Mucosa of descending colon (tissue), 3 donors: ENCODE results near the gene SLC38A1. TPM values are rescaled to one million over a fixed set of nuclear protein-coding genes. Genes with fewer than 3 reads are reported as not detected.

Experiments
- ATAC-seq: fragments of 200-7000 bp; cut with Tn5 transposase; one replicate; pipeline ENCODE4 v1.9.1; 2020; ENCODE audit warnings: mild to moderate bottlenecking, moderate library complexity
- DNase-seq, 3 donors: peaks; one replicate each; pipeline ENCODE4 v3.0.0-alpha.2; 2020
- H3K36me3 ChIP-seq: fragments of 200-600 bp; one replicate; pipeline ENCODE4 v1.8.0; 2021; ENCODE audit warnings: low read depth, mild to moderate bottlenecking
- H3K4me1 ChIP-seq: fragments of 200-600 bp; one replicate; pipeline ENCODE4 v1.8.0; 2021; ENCODE audit warnings: low read depth, mild to moderate bottlenecking
- H3K4me3 ChIP-seq: fragments of 200-600 bp; one replicate; pipeline ENCODE4 v1.8.0; 2021; ENCODE audit warnings: mild to moderate bottlenecking
- H3K9me3 ChIP-seq: fragments of 200-600 bp; one replicate; pipeline ENCODE4 v1.8.0; 2021; ENCODE audit warnings: mild to moderate bottlenecking
- intact Hi-C, 2 donors: fragments of 100-400 bp; cut with DNase I in 1 of 2; cut with micrococcal nuclease in 1 of 2; formaldehyde crosslinking; loops; one replicate each; pipeline versions ENCODE4 v1.11.0 to v1.11.1; 2022; cut with DNase I, micrococcal nuclease
- long read RNA-seq, 2 donors: library from polyadenylated mRNA; unstranded; transcript quantifications; one replicate each; pipeline ENCODE4 v2.0.0, GENCODE V29; 2019 to 2021
- total RNA-seq, 3 donors: library from RNA; stranded (reverse); fragmentation: NEBNext Ultra II Directional in 2 of 3; extraction: Animal tissue kit (Norgen Biotek cat#: 25700) in 2 of 3; gene quantifications; one replicate each; pipeline versions ENCODE4 v1.2.1 to v1.2.4, GENCODE V29; 2021 to 2023
- TF ChIP-seq, protein P1 (sequence below): fragments of 200-600 bp; IDR thresholded peaks from one replicate; pipeline ENCODE4 v1.8.0; 2022; ENCODE audit warnings: antibody characterized with exemption, mild to moderate bottlenecking
- donor health status: DM: no; HTN: no; CAD: no; lungs with moderate emphysema.
- donor health status: DM: no; HTN: no; CAD: no.
- donor health status: DM: no; HTN: yes; CAD: no.

The SLC38A1 gene
- total RNA-seq: 100 to 1,000 TPM; 116 to 157 (median 132) TPM
- long read RNA-seq, donor 1, full-length matches to known transcripts: 44 of 99 reads
- long read RNA-seq, donor 1, partial matches to known transcripts: 3 of 99 reads
- long read RNA-seq, donor 1, other reads (novel, unspliced or antisense): 52 of 99 reads
- long read RNA-seq, donor 2, full-length matches to known transcripts: 7 of 24 reads
- long read RNA-seq, donor 2, partial matches to known transcripts: 10 of 24 reads
- long read RNA-seq, donor 2, other reads (novel, unspliced or antisense): 7 of 24 reads

DNA sequence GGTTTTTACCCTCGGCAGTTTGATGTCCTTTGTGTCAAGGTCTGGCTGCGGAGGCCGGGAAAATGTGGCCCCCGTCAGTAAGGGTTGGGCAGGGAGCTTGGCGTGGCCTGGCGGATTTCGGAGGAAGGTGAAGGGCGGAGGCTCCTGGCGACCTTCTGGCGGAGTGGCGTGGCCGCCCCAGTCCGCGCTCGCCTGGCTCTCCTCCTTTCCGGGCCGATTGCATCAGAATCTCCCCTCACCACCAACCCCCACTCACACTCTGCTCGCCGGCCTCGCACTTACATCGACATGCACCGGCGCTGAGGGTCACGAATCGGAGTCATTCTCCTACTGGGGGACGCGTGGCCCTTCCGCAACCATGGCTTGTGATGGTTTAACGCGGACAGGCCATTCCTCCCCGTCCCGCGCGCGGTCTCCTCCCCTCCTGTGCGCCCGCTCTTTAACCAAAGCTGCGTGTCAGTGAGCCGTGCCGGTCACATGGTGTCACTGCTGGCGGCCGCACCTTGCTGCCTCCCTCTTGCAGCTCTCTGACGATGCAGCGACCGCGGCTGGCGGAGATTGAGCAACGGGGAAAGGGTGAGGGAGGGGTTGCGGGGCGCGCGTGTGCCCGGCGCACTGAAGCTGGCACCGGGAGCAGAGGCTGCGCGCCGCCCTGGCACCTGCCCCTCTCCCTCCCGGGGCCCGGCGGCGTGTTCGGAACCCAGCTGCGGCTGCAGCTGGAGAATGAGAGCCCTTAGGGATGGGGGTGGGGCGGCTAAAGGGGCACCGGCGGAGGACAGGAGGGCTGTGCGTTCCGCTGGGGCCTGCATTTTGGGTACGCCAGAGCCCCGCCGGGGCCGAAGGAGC lies at the start of gene SLC38A1:
Gene SLC38A1, minus strand, starts transcription at position 461 of the 846 bp plus-strand sequence. CDS start 29,243 bp downstream, outside the sequence.
- Histone ChIP-seq H3K4me3 (peak within 1 kb of the TSS; percentile 41), H3K4me1 (peaks cover 16% of the 10 kb centered on the region), H3K9me3 (no peaks in the 10 kb centered on the region), H3K36me3 (no peaks in the 10 kb centered on the region)
- ATAC-seq (peak; percentile 83), DNase-seq (peak; percentile 87 to 95 (median 91))
- TF ChIP-seq, protein P1, sequence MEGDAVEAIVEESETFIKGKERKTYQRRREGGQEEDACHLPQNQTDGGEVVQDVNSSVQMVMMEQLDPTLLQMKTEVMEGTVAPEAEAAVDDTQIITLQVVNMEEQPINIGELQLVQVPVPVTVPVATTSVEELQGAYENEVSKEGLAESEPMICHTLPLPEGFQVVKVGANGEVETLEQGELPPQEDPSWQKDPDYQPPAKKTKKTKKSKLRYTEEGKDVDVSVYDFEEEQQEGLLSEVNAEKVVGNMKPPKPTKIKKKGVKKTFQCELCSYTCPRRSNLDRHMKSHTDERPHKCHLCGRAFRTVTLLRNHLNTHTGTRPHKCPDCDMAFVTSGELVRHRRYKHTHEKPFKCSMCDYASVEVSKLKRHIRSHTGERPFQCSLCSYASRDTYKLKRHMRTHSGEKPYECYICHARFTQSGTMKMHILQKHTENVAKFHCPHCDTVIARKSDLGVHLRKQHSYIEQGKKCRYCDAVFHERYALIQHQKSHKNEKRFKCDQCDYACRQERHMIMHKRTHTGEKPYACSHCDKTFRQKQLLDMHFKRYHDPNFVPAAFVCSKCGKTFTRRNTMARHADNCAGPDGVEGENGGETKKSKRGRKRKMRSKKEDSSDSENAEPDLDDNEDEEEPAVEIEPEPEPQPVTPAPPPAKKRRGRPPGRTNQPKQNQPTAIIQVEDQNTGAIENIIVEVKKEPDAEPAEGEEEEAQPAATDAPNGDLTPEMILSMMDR: no peak
- intact Hi-C loops: loop anchor here in 1 of 2 donors (5.0 kb wide), 1 partner anchor 47 kb away; no protein-coding TSS in a partner anchor

- intact Hi-C loops: no loop called here
- TF ChIP-seq, protein P1: no peak
- no peaks in the 10 kb centered on the region for H3K4me1 ChIP-seq
These were observed 49.2 kb upstream of the SLC38A1 start for GRCh38 chr12:46318037-46318436.

DNA sequence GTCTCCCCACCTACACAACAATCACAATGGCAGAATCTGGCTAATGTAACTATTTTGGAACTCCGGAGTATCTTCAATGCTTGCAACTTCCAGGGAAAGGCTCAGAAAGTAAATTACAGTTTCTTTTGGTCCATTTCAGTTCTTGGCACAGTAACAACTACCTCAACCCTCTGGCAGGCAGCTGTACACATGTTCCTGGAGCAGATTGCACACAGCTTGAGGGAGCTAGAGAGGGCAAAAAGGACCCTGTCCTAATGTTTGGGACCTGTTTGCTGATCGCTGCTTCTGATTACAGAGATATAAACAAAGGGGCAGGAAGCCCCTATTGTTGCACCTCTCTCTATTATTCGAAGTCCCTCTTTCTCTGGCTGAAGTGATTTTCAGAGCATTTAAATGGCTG lies 35.2 kb upstream of the SLC38A1 start:
- no peaks in the 10 kb centered on the region for H3K4me1 ChIP-seq
- intact Hi-C loops: loop anchor here in 1 of 2 donors (10.0 kb wide), 1 partner anchor 179 kb away; no protein-coding TSS in a partner anchor
- TF ChIP-seq, protein P1: no peak
- peaks cover 6% of the 10 kb centered on the region for H3K9me3 ChIP-seq
- ATAC-seq (no peak), DNase-seq (no peak)
- H3K36me3 ChIP-seq: no peaks in the 10 kb centered on the region
- no peak overlapping the region for H3K4me3 ChIP-seq

More at GRCh38 chr12:46318037-46318436, 49.2 kb upstream of the SLC38A1 start:
- H3K9me3 ChIP-seq: no peaks in the 10 kb centered on the region
- no peaks in the 10 kb centered on the region for H3K36me3 ChIP-seq
- H3K4me3 ChIP-seq: no peak overlapping the region
- DNase-seq (no peak), ATAC-seq (no peak)

- Histone ChIP-seq H3K36me3 (no peaks in the 10 kb centered on the region), H3K4me3 (no peak overlapping the region), H3K4me1 (no peaks in the 10 kb centered on the region), H3K9me3 (peaks cover 4% of the 10 kb centered on the region)
- intact Hi-C loops: loop anchor here in 1 of 2 donors (10.0 kb wide), 1 partner anchor 178 kb away; no protein-coding TSS in a partner anchor
- peak; percentile 82 for ATAC-seq
- DNase-seq: peak in 2 of 3 donors; percentile 22 to 82
- TF ChIP-seq, protein P1: peak; percentile 37
These were observed 34.3 kb upstream of the SLC38A1 start for GRCh38 chr12:46303039-46303666.

GRCh38 chr12:46300910-46301309 lies 32.1 kb upstream of the SLC38A1 start:
- intact Hi-C loops: loop anchor here in 1 of 2 donors (10.0 kb wide), 1 partner anchor 176 kb away; no protein-coding TSS in a partner anchor
- no peaks in the 10 kb centered on the region for H3K4me1 ChIP-seq
- TF ChIP-seq, protein P1: no peak
- no peak overlapping the region for H3K4me3 ChIP-seq
- DNase-seq (peak in 1 of 3 donors; percentile 6), ATAC-seq (no peak)
- H3K36me3 ChIP-seq: no peaks in the 10 kb centered on the region
- H3K9me3 ChIP-seq: no peaks in the 10 kb centered on the region
